Mucosa of stomach (tissue), 1 donor: ENCODE results near the gene LRP5.
"Not testable (repeated sequence)": the region's sequence is repeated elsewhere in the genome, so short reads cannot be mapped to it uniquely, and the experiment has no call there.

Experiments
- H3K27me3 ChIP-seq: one replicate; pipeline ENCODE4 v1.7.0; 2013; ENCODE audit warnings: mild to moderate bottlenecking, low read length; ENCODE audit not compliant: control insufficient read depth, insufficient read depth
- H3K36me3 ChIP-seq: one replicate; pipeline ENCODE4 v1.7.0; 2013; ENCODE audit warnings: low read length; ENCODE audit not compliant: control insufficient read depth, insufficient read depth
- H3K4me1 ChIP-seq: one replicate; pipeline ENCODE4 v1.7.0; 2013; ENCODE audit warnings: mild to moderate bottlenecking, low read length; ENCODE audit not compliant: control insufficient read depth, insufficient read depth
- H3K4me3 ChIP-seq: one replicate; pipeline ENCODE4 v1.7.0; 2013; ENCODE audit warnings: low read length
- H3K9ac ChIP-seq: one replicate; pipeline ENCODE4 v1.7.0; 2013; ENCODE audit warnings: mild to moderate bottlenecking, low read length, moderate library complexity
- H3K9me3 ChIP-seq: one replicate; pipeline ENCODE4 v1.7.0; 2013; ENCODE audit warnings: mild to moderate bottlenecking, low read length, moderate library complexity; ENCODE audit not compliant: control insufficient read depth
- donor health status: Pancreatic carcinoma.

LRP5 gene

GRCh38 chr11:68271781-68272608 lies 40.4 kb upstream of the LRP5 start, which contains the start of gene C11orf24:
C11orf24 (minus strand) TSS chr11:68271973; CDS start chr11:68263767, 8,206 bp downstream.
- Histone ChIP-seq H3K4me1 (peaks cover 21% of the 10 kb centered on the region), H3K27me3 (no peaks in the 10 kb centered on the region), H3K9ac (peak within 1 kb of the TSS; percentile 91), H3K4me3 (peak within 1 kb of the TSS; percentile 93), H3K9me3 (no peaks in the 10 kb centered on the region), H3K36me3 (peaks cover 10% of the 10 kb centered on the region)

GRCh38 chr11:68273026-68273738 lies 39.2 kb upstream of the LRP5 start:
- Histone ChIP-seq H3K9ac (no peak overlapping the region), H3K27me3 (no peaks in the 10 kb centered on the region), H3K4me1 (peaks cover 21% of the 10 kb centered on the region), H3K9me3 (no peaks in the 10 kb centered on the region), H3K36me3 (no peaks in the 10 kb centered on the region), H3K4me3 (no peak overlapping the region)

GRCh38 chr11:68274306-68274705 lies 38.1 kb upstream of the LRP5 start:
- no peak overlapping the region for H3K4me3 ChIP-seq
- no peaks in the 10 kb centered on the region for H3K27me3 ChIP-seq
- no peaks in the 10 kb centered on the region for H3K36me3 ChIP-seq
- H3K4me1 ChIP-seq: peaks cover 18% of the 10 kb centered on the region
- no peak overlapping the region for H3K9ac ChIP-seq
- H3K9me3 ChIP-seq: no peaks in the 10 kb centered on the region

GRCh38 chr11:68275721-68276507 lies 36.5 kb upstream of the LRP5 start:
- no peaks in the 10 kb centered on the region for H3K9me3 ChIP-seq
- no peaks in the 10 kb centered on the region for H3K27me3 ChIP-seq
- no peaks in the 10 kb centered on the region for H3K36me3 ChIP-seq
- peaks cover 2% of the 10 kb centered on the region for H3K4me1 ChIP-seq
- H3K4me3 ChIP-seq: no peak overlapping the region
- no peak overlapping the region for H3K9ac ChIP-seq

DNA sequence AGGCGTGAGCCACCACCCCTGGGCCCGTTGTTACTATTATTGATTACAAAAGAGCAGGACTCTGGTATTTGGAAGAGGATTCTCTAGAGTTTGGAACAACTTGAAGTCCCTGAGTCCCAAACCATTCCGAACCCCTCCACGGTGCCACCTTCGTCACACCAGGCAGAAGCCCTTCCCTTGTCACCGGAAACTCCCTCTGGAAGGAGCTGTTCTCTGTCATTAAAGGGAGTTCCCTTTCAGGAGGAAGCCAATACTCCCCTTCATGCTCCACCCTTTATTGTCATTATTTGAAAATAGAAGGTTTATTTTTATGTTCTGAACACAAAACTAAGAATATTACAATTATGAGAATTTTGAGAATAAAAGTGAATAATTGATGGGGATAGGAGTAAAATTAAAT lies 35.5 kb upstream of the LRP5 start:
- H3K27me3 ChIP-seq: no peaks in the 10 kb centered on the region
- H3K9me3 ChIP-seq: no peaks in the 10 kb centered on the region
- no peaks in the 10 kb centered on the region for H3K4me1 ChIP-seq
- H3K9ac ChIP-seq: no peak overlapping the region
- no peaks in the 10 kb centered on the region for H3K36me3 ChIP-seq
- H3K4me3 ChIP-seq: no peak overlapping the region

GRCh38 chr11:68279676-68280075 lies 32.7 kb upstream of the LRP5 start:
- Histone ChIP-seq H3K4me1 (no peaks in the 10 kb centered on the region), H3K9ac (no peak overlapping the region), H3K4me3 (no peak overlapping the region), H3K27me3 (no peaks in the 10 kb centered on the region), H3K9me3 (no peaks in the 10 kb centered on the region), H3K36me3 (no peaks in the 10 kb centered on the region)

GRCh38 chr11:68282141-68282860 lies 30.1 kb upstream of the LRP5 start:
- no peak overlapping the region for H3K4me3 ChIP-seq

DNA sequence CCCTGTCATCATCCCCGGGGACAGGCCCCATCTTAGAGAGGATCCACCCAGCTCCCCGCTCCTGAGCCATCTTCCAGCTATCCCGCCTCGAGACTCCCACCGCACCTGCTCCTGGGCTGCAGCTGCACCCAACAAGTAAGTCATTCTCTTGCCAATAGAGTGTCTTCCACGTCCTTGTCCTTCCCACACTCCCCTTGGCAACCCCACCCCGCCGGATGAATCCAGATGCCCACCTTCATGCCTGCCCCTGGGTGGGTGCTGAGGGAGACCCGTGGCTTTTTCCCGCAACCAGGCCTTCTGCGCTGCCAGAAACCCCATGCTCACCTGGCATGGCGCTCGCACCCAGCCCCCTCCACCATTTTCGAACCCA lies 29.5 kb upstream of the LRP5 start:
- H3K9me3 ChIP-seq: no peaks in the 10 kb centered on the region
- H3K9ac ChIP-seq: no peak overlapping the region
- H3K4me1 ChIP-seq: peaks cover 1% of the 10 kb centered on the region
- no peaks in the 10 kb centered on the region for H3K36me3 ChIP-seq
- no peaks in the 10 kb centered on the region for H3K27me3 ChIP-seq
- no peak overlapping the region for H3K4me3 ChIP-seq

More at GRCh38 chr11:68282141-68282860, 30.1 kb upstream of the LRP5 start:
- no peaks in the 10 kb centered on the region for H3K27me3 ChIP-seq
- H3K9ac ChIP-seq: no peak overlapping the region
- no peaks in the 10 kb centered on the region for H3K4me1 ChIP-seq
- no peaks in the 10 kb centered on the region for H3K36me3 ChIP-seq
- H3K9me3 ChIP-seq: no peaks in the 10 kb centered on the region

DNA sequence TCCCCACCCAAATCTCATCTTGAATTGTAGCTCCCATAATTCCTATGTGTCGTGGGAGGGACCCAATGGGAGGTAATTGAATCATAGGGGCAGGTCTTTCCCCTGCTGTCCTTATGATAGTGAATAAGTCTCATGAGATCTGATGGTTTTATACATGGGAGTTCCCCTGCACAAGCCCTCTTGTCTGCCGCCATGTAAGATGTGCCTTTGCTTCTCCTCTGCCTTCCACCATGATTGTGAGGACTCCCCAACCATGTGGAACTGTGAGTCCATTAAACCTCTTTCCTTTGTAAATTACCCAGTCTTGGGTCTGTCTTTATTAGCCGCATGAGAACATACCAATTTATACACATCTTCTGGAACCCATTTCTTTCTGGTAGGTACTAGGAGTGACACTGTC lies 27.8 kb upstream of the LRP5 start:
- H3K9ac ChIP-seq, H3K9me3 ChIP-seq, H3K27me3 ChIP-seq, H3K4me1 ChIP-seq, H3K4me3 ChIP-seq, H3K36me3 ChIP-seq: not testable (repeated sequence)

DNA sequence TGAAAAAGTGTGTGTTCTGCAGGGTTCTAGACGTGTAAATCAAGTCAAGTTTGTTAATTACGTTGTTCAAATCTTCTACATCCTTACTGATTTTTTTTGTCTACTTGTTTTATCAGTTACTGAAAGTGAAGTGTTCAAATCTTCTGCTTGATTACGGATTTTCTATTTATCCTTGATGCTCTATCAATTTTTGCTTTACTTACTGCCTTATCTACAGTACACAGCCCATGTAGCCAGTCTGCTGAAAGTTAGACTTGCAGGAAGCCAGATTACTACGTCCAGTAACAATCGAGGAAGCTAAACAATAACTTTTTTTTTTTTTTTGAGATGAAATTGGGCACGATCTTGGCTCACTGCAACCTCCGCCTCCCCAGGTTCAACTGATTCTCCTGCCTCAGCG lies 25.0 kb upstream of the LRP5 start:
- no peaks in the 10 kb centered on the region for H3K27me3 ChIP-seq
- no peak overlapping the region for H3K9ac ChIP-seq
- H3K4me1 ChIP-seq: peaks cover 6% of the 10 kb centered on the region
- H3K9me3 ChIP-seq: no peaks in the 10 kb centered on the region
- no peaks in the 10 kb centered on the region for H3K36me3 ChIP-seq
- no peak overlapping the region for H3K4me3 ChIP-seq

- no peak overlapping the region for H3K9ac ChIP-seq
- H3K9me3 ChIP-seq: no peaks in the 10 kb centered on the region
- H3K4me1 ChIP-seq: peaks cover 6% of the 10 kb centered on the region
- H3K36me3 ChIP-seq: no peaks in the 10 kb centered on the region
- H3K4me3 ChIP-seq: no peak overlapping the region
- no peaks in the 10 kb centered on the region for H3K27me3 ChIP-seq
These were observed 22.9 kb upstream of the LRP5 start for GRCh38 chr11:68289456-68289855.
